ES-I3 (cell line): ENCODE data around the gene PGD.
"Not testable (repeated sequence)": the region's sequence is repeated elsewhere in the genome, so short reads cannot be mapped to it uniquely, and the experiment has no call there.

Experiments used
- H3K36me3 ChIP-seq: 2 replicates; pipeline ENCODE4 v1.6.1; 2013; ENCODE audit warnings: mild to moderate bottlenecking, low read length, control low read depth, moderate library complexity; ENCODE audit not compliant: insufficient read depth
- H3K4me1 ChIP-seq: 2 replicates; pipeline ENCODE4 v1.6.1; 2013; ENCODE audit warnings: mild to moderate bottlenecking, control low read depth, low read length; ENCODE audit not compliant: insufficient read depth
- H3K9ac ChIP-seq: 2 replicates; pipeline ENCODE4 v1.6.1; 2013; ENCODE audit warnings: low read depth, mild to moderate bottlenecking, low read length, moderate library complexity
- H3K9me3 ChIP-seq: 2 replicates; pipeline ENCODE4 v1.6.1; 2013; ENCODE audit warnings: mild to moderate bottlenecking, low read length, moderate library complexity; ENCODE audit not compliant: control insufficient read depth, insufficient read depth

The PGD gene

DNA sequence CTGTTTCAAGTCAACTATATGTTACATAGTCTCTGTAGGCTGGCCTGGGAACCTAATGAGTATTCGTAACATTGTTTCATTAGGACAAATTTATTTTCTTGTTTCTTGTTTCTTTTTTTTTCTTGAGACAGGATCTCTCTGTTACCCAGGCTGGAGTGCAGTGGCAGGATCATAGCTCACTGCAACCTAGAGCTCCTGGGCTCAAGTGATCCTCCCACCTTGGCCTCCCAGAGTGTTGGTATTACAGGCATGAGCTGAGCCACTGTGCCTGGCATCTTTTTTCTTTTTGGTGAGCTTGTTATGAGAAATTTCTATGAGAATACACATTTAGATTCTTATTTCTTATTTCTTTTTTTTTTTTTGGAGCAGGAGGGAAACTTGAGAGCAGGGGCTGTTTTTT lies 38.2 kb downstream of the PGD start:
- Histone ChIP-seq H3K36me3 (peaks cover 5% of the 10 kb centered on the region; the same call in 1 of the 2 replicates), H3K4me1 (no peaks in the 10 kb centered on the region), H3K9ac (no peak overlapping the region), H3K9me3 (no peaks in the 10 kb centered on the region)

DNA sequence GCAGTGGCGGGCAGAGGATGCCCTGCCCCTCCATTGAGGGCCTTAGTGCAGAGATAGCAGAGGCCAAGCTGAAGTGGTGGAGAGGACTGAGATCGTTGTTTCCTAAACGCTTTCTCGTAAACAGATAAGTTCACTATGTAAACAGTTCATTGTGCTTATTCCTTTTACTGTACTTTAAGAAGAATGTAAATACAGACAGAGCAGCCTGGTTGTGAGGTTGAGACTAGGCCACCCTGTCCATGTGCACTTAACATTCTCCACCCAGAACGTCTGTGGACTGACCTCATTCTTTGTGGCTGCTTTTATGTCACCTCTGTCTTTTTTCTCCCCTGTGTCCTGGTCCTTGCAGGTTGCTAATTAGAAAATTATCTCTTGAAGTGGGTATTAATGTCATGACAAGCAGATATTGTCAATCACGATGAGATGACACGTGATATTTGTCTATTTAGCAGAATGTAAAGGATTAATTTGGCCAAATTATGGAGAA lies 39.9 kb downstream of the PGD start:
- Histone ChIP-seq H3K9me3 (no peaks in the 10 kb centered on the region), H3K36me3 (peaks cover 5% of the 10 kb centered on the region; the same call in 1 of the 2 replicates), H3K4me1 (no peaks in the 10 kb centered on the region)

GRCh38 chr1:10440305-10440704 lies 41.4 kb downstream of the PGD start:
- Histone ChIP-seq H3K4me1 (no peaks in the 10 kb centered on the region), H3K36me3 (peaks cover 5% of the 10 kb centered on the region; the same call in 1 of the 2 replicates), H3K9ac (no peak overlapping the region), H3K9me3 (no peaks in the 10 kb centered on the region)

More for the DNA sequence above, 39.9 kb downstream of the PGD start:
- no peak overlapping the region for H3K9ac ChIP-seq

DNA sequence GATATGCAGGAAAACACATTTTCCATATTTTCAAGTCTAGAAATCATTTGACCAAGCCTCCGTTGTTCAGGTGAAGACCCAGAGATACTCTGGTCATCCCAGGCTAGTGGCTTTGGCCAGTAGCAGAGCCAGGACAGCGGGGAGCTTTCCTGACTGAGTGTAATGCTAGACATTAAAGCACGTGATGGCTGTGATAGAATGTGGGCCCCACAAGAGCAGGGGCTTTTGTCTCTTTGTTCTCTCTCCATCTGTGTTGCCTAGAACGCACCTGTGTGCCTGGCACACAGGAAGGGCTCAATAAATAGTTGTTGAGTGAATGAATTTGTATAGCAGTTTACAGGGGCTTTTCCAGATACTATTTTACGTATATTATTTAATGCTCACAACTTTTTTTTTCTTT lies 41.9 kb downstream of the PGD start:
- Histone ChIP-seq H3K9me3 (no peaks in the 10 kb centered on the region), H3K9ac (no peak overlapping the region), H3K36me3 (peaks cover 5% of the 10 kb centered on the region; the same call in 1 of the 2 replicates), H3K4me1 (no peaks in the 10 kb centered on the region)

GRCh38 chr1:10444248-10444647 lies 45.4 kb downstream of the PGD start:
- Histone ChIP-seq H3K4me1 (no peaks in the 10 kb centered on the region), H3K36me3 (peaks cover 5% of the 10 kb centered on the region; the same call in 1 of the 2 replicates), H3K9me3 (no peaks in the 10 kb centered on the region), H3K9ac (no peak overlapping the region)

GRCh38 chr1:10444795-10445397 lies 46.0 kb downstream of the PGD start:
- Histone ChIP-seq H3K9ac (no peak overlapping the region), H3K4me1 (peaks cover 3% of the 10 kb centered on the region; the same call in 1 of the 2 replicates), H3K9me3 (no peaks in the 10 kb centered on the region), H3K36me3 (peaks cover 5% of the 10 kb centered on the region; the same call in 1 of the 2 replicates)

GRCh38 chr1:10446790-10447422 lies 48.0 kb downstream of the PGD start:
- no peaks in the 10 kb centered on the region for H3K9me3 ChIP-seq
- peaks cover 14% of the 10 kb centered on the region for H3K4me1 ChIP-seq
- H3K9ac ChIP-seq = no peak overlapping the region
- H3K36me3 ChIP-seq = no peaks in the 10 kb centered on the region

GRCh38 chr1:10449751-10450150 lies 50.9 kb downstream of the PGD start, which contains the start of gene CORT:
Gene CORT (plus strand): TSS chr1:10450031. CDS start chr1:10450224, 193 bp downstream.
- Histone ChIP-seq H3K9me3 (no peaks in the 10 kb centered on the region), H3K9ac (no peak within 1 kb of the TSS)

GRCh38 chr1:10450156-10450814 lies 51.4 kb downstream of the PGD start:
- H3K4me1 ChIP-seq = peaks cover 14% of the 10 kb centered on the region
- H3K9ac ChIP-seq = no peak overlapping the region
- no peaks in the 10 kb centered on the region for H3K9me3 ChIP-seq
- H3K36me3 ChIP-seq = no peaks in the 10 kb centered on the region

More at GRCh38 chr1:10449751-10450150, 50.9 kb downstream of the PGD start, which contains the start of gene CORT:
- Histone ChIP-seq H3K36me3 (no peaks in the 10 kb centered on the region), H3K4me1 (peaks cover 14% of the 10 kb centered on the region)

DNA sequence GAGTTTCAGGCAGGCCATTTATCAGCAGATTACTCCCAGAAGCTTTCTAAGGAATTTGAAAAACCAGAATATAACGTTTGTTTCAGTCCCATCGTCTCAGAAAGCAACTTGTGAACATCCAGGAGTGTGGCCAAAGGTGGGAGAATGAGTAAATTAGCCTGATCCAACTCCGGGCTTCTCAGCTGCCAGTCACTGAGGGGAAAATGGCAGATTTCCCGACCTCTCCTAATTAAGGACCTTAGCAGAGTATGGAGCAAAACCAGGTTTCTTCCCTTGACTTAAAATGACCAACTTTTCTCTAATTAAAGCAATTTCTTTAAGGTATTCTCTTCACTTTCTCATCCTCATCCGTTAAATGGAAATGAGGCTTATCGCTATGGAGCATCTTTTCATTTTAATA lies 52.0 kb downstream of the PGD start:
- Histone ChIP-seq H3K9ac (no peak overlapping the region), H3K9me3 (no peaks in the 10 kb centered on the region), H3K36me3 (no peaks in the 10 kb centered on the region), H3K4me1 (peaks cover 14% of the 10 kb centered on the region)

GRCh38 chr1:10451287-10451686 lies 52.4 kb downstream of the PGD start:
- Histone ChIP-seq H3K9me3 (no peaks in the 10 kb centered on the region), H3K9ac (peak overlapping the region; percentile 2; the same call in 1 of the 2 replicates), H3K4me1 (peaks cover 14% of the 10 kb centered on the region), H3K36me3 (no peaks in the 10 kb centered on the region)

GRCh38 chr1:10456048-10456447 lies 57.2 kb downstream of the PGD start:
- Histone ChIP-seq H3K36me3 (peaks cover 1% of the 10 kb centered on the region; the same call in 1 of the 2 replicates), H3K9me3 (no peaks in the 10 kb centered on the region), H3K9ac (no peak overlapping the region), H3K4me1 (peaks cover 11% of the 10 kb centered on the region)

- Histone ChIP-seq H3K36me3 (peaks cover 5% of the 10 kb centered on the region; the same call in 1 of the 2 replicates), H3K9ac (no peak overlapping the region)
Observed at GRCh38 chr1:10456661-10457060, 57.8 kb downstream of the PGD start.

DNA sequence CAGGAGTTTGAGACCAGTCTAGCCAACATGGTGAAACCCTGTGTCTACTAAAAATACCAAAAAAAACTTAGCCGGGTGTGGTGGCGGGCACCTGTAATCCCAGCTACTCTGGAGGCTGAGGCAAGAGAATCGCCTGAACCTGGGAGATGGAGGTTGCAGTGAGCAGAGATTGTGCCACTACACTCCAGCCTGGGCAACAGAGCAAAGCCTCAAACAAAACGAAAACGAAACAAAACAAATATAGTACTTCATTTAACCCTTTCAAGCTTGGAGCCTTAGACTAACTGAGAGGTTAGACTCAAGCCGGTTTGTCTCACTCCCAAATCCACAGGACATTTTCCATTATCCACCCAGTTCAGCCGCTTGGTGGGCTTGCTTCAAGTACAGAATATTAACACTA lies 58.6 kb downstream of the PGD start:
- not testable (repeated sequence) for H3K9me3 ChIP-seq, H3K4me1 ChIP-seq, H3K9ac ChIP-seq, H3K36me3 ChIP-seq

More at GRCh38 chr1:10456661-10457060, 57.8 kb downstream of the PGD start:
- Histone ChIP-seq H3K4me1 (0 out of 2 replicates have a peak, but pooled peaks cover 5% of the 10 kb centered on the region), H3K9me3 (no peaks in the 10 kb centered on the region)
